ENCODE data around the gene ZFAND6.

ZFAND6 gene

GRCh38 chr15:80072285-80072994 lies 13.0 kb downstream of the ZFAND6 start:
- peaks cover 3% of the 10 kb centered on the region for H4K20me1 ChIP-seq (ENCODE audit: control insufficient read depth, insufficient read depth, low read depth, low read length)
- peak overlapping the region; percentile 55 for H3K27ac ChIP-seq (ENCODE audit: low read depth, low read length)
- H3K79me2 ChIP-seq (ENCODE audit: control insufficient read depth, low read length), result peaks cover 100% of the 10 kb centered on the region
- H3F3A ChIP-seq (ENCODE audit: control insufficient read depth, insufficient read depth), result peaks cover 12% of the 10 kb centered on the region; the same call in 1 of the 2 replicates
- TF ChIP-seq, protein P1, sequence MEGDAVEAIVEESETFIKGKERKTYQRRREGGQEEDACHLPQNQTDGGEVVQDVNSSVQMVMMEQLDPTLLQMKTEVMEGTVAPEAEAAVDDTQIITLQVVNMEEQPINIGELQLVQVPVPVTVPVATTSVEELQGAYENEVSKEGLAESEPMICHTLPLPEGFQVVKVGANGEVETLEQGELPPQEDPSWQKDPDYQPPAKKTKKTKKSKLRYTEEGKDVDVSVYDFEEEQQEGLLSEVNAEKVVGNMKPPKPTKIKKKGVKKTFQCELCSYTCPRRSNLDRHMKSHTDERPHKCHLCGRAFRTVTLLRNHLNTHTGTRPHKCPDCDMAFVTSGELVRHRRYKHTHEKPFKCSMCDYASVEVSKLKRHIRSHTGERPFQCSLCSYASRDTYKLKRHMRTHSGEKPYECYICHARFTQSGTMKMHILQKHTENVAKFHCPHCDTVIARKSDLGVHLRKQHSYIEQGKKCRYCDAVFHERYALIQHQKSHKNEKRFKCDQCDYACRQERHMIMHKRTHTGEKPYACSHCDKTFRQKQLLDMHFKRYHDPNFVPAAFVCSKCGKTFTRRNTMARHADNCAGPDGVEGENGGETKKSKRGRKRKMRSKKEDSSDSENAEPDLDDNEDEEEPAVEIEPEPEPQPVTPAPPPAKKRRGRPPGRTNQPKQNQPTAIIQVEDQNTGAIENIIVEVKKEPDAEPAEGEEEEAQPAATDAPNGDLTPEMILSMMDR (IDR thresholded peaks at IDR 0.05; ENCODE audit: low read depth, low read length, poor library complexity, severe bottlenecking), result no peak
- TF ChIP-seq EZH2phosphoT487 (IDR thresholded peaks at IDR 0.05; ENCODE audit: borderline replicate concordance, low read length), result no peak
- no peaks in the 10 kb centered on the region for H3K9me2 ChIP-seq (replicated peaks; ENCODE audit: control insufficient read depth, low read length)
- H3K4me2 ChIP-seq (ENCODE audit: low read length), result peak overlapping the region; percentile 64
- peaks cover 57% of the 10 kb centered on the region for H3K4me1 ChIP-seq (ENCODE audit: control insufficient read depth, low read length)
- H3K36me3 ChIP-seq (ENCODE audit: control insufficient read depth, low read length), result peaks cover 26% of the 10 kb centered on the region
- peak overlapping the region; percentile 64 for H3K4me3 ChIP-seq (ENCODE audit: low read length)
- no peaks in the 10 kb centered on the region for H3K27me3 ChIP-seq (ENCODE audit: control insufficient read depth, low read length)
- no peaks in the 10 kb centered on the region for H3K9me3 ChIP-seq (ENCODE audit: control insufficient read depth, insufficient read depth, low read length)

DNA sequence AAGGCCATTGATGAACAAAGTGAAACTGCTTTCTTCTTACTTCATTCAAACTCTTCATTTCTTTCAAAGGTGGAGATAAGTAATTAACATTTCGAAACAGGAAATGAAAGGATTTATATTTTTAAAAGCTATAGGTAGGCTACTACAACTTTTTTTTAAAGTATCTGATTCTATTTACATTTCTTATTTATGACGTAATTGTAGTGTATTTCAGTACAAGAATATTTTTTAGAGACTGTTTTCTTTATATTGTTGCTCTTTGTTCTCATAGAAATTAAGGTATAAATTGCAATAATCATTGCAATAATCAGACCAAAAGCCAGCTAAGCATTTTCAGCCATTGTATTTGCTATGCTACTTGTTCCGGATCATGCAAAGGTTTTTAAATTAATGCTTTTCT lies 13.7 kb downstream of the ZFAND6 start:
- Histone ChIP-seq H3F3A (ENCODE audit: control insufficient read depth, insufficient read depth) (peaks cover 12% of the 10 kb centered on the region; the same call in 1 of the 2 replicates), H3K27ac (ENCODE audit: low read depth, low read length) (peak overlapping the region; percentile 55), H3K4me1 (ENCODE audit: control insufficient read depth, low read length) (peaks cover 57% of the 10 kb centered on the region), H3K27me3 (ENCODE audit: control insufficient read depth, low read length) (no peaks in the 10 kb centered on the region), H3K9me3 (ENCODE audit: control insufficient read depth, insufficient read depth, low read length) (no peaks in the 10 kb centered on the region), H3K4me3 (ENCODE audit: low read length) (peak overlapping the region; percentile 64), H3K79me2 (ENCODE audit: control insufficient read depth, low read length) (peaks cover 99% of the 10 kb centered on the region), H3K36me3 (ENCODE audit: control insufficient read depth, low read length) (peaks cover 27% of the 10 kb centered on the region), H4K20me1 (ENCODE audit: control insufficient read depth, insufficient read depth, low read depth, low read length) (peaks cover 3% of the 10 kb centered on the region), H3K9me2 (replicated peaks; ENCODE audit: control insufficient read depth, low read length) (no peaks in the 10 kb centered on the region), H3K4me2 (ENCODE audit: low read length) (peak overlapping the region; percentile 64)
- TF ChIP-seq, protein P1 (IDR thresholded peaks at IDR 0.05; ENCODE audit: low read depth, low read length, poor library complexity, severe bottlenecking), result no peak
- no peak for TF ChIP-seq EZH2phosphoT487 (IDR thresholded peaks at IDR 0.05; ENCODE audit: borderline replicate concordance, low read length)

DNA sequence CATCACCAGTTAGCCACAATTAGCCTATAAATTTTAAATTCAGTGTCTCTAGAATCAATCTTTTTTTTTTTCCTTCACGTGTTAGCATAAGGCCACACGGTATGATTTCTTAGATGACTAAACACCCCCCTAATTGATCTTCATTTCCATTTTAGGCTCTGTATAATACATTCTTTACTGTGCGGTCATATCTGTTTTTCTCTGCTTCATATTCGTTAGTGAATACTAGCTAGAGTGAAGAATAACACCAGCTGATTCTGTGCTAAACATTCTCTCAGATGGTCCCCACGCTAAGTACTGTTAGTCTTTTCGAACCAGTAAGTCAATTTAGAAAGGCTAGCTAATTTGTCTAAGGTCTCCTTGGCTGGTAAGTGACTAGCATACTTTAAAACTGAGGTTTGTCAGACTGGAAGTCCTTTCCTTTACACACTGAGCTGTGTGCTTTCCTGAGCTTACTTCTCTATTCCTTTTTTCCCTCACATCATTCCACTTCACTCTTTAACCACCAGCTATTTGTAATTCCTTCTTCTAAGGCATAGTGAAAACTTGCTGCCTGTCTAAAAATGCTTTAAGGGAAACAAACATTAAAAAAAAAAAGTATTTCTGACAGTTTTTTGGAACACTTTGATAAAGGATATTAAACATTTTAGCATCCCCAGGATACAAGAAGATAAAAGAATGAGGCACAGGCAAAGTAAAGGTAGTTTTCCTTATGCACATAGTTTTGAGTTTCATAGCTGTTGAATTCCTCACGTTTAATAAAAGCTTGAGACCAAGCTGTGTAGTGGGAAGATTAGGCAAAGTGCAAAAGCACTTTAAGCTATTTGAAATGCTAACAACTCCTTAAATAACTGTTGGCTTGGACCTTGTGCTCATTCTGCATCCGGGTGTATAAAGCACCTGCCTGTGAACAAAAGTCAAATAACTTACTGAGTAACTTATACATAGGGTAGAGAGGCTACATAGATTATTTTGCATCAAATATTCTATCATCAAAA lies 17.1 kb downstream of the ZFAND6 start:
- H3K79me2 ChIP-seq (ENCODE audit: control insufficient read depth, low read length), result peaks cover 97% of the 10 kb centered on the region
- H4K20me1 ChIP-seq (ENCODE audit: control insufficient read depth, insufficient read depth, low read depth, low read length), result no peaks in the 10 kb centered on the region; the same call in none of the 2 replicates
- no peak overlapping the region for H3K4me3 ChIP-seq (ENCODE audit: low read length)
- H3K9me2 ChIP-seq (replicated peaks; ENCODE audit: control insufficient read depth, low read length), result no peaks in the 10 kb centered on the region
- peaks cover 6% of the 10 kb centered on the region; the same call in 1 of the 2 replicates for H3F3A ChIP-seq (ENCODE audit: control insufficient read depth, insufficient read depth)
- H3K4me1 ChIP-seq (ENCODE audit: control insufficient read depth, low read length), result peaks cover 40% of the 10 kb centered on the region
- H3K27ac ChIP-seq (ENCODE audit: low read depth, low read length), result no peak overlapping the region
- no peaks in the 10 kb centered on the region for H3K27me3 ChIP-seq (ENCODE audit: control insufficient read depth, low read length)
- H3K36me3 ChIP-seq (ENCODE audit: control insufficient read depth, low read length), result peaks cover 39% of the 10 kb centered on the region
- TF ChIP-seq EZH2phosphoT487 (IDR thresholded peaks at IDR 0.05; ENCODE audit: borderline replicate concordance, low read length), result no peak
- TF ChIP-seq, protein P1 (IDR thresholded peaks at IDR 0.05; ENCODE audit: low read depth, low read length, poor library complexity, severe bottlenecking), result no peak
- no peak overlapping the region for H3K4me2 ChIP-seq (ENCODE audit: low read length)
- no peaks in the 10 kb centered on the region for H3K9me3 ChIP-seq (ENCODE audit: control insufficient read depth, insufficient read depth, low read length)
